Subcutaneous adipose tissue (tissue), 4 donors: Measurements from ENCODE around the gene COL5A2. TPM values are rescaled to one million over a fixed set of nuclear protein-coding genes. Genes with fewer than 3 reads are reported as not detected.

Source experiments
- total RNA-seq, 4 donors: library from RNA; depleted of rRNA; stranded (reverse); fragments of >200 nt; gene quantifications; one replicate each; pipeline ENCODE4 v1.1.0, GENCODE V29; 2016
- TF ChIP-seq, protein P1 (sequence below): fragments of 450-650 bp; IDR thresholded peaks from one replicate; pipeline ENCODE4 v1.5.1; 2016; ENCODE audit warnings: low read depth, mild to moderate bottlenecking, control low read depth, antibody characterized with exemption, moderate library complexity

The COL5A2 gene
- total RNA-seq, 4 donors from 2014 or later: 61.8 to 146 (median 97.2) TPM

DNA sequence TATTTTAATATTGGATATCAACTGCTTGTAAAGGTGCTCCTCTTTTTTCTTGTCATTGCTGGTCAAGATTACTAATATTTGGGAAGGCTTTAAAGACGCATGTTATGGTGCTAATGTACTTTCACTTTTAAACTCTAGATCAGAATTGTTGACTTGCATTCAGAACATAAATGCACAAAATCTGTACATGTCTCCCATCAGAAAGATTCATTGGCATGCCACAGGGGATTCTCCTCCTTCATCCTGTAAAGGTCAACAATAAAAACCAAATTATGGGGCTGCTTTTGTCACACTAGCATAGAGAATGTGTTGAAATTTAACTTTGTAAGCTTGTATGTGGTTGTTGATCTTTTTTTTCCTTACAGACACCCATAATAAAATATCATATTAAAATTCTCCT is 167.2 kb downstream of the COL5A2 start:
- TF ChIP-seq, protein P1, sequence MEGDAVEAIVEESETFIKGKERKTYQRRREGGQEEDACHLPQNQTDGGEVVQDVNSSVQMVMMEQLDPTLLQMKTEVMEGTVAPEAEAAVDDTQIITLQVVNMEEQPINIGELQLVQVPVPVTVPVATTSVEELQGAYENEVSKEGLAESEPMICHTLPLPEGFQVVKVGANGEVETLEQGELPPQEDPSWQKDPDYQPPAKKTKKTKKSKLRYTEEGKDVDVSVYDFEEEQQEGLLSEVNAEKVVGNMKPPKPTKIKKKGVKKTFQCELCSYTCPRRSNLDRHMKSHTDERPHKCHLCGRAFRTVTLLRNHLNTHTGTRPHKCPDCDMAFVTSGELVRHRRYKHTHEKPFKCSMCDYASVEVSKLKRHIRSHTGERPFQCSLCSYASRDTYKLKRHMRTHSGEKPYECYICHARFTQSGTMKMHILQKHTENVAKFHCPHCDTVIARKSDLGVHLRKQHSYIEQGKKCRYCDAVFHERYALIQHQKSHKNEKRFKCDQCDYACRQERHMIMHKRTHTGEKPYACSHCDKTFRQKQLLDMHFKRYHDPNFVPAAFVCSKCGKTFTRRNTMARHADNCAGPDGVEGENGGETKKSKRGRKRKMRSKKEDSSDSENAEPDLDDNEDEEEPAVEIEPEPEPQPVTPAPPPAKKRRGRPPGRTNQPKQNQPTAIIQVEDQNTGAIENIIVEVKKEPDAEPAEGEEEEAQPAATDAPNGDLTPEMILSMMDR: no peak

DNA sequence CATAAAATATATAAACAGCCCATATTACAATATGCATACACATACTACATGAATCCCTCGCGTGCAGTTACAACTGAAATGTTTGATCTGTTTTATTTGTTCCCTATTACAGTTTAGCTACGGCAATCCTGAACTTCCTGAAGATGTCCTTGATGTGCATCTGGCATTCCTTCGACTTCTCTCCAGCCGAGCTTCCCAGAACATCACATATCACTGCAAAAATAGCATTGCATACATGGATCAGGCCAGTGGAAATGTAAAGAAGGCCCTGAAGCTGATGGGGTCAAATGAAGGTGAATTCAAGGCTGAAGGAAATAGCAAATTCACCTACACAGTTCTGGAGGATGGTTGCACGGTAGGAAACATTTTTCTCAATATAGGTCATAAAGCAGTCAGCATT is 169.0 kb downstream of the COL5A2 start:
- TF ChIP-seq, protein P1: no peak

DNA sequence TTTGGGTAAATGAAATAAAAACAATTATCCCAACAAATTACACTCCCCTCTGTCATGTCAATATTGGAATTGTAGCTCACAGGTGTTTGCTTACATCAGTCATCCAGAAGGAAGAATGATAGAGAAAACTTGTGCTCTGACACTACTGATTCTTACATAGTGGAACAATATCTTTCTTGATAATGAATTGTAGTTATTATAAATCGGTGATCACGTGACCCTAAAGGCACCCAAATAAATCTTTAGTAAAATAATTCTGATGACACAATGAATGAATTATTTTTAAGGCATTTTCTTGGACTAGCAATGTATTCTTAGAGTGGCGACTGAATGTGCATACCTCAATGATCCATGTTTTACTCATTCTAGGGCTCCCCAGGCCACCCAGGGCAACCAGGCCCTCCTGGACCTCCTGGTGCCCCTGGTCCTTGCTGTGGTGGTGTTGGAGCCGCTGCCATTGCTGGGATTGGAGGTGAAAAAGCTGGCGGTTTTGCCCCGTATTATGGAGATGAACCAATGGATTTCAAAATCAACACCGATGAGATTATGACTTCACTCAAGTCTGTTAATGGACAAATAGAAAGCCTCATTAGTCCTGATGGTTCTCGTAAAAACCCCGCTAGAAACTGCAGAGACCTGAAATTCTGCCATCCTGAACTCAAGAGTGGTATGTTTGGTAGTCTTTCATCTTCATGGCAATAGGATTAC is 170.9 kb downstream of the COL5A2 start:
- TF ChIP-seq, protein P1: no peak

DNA sequence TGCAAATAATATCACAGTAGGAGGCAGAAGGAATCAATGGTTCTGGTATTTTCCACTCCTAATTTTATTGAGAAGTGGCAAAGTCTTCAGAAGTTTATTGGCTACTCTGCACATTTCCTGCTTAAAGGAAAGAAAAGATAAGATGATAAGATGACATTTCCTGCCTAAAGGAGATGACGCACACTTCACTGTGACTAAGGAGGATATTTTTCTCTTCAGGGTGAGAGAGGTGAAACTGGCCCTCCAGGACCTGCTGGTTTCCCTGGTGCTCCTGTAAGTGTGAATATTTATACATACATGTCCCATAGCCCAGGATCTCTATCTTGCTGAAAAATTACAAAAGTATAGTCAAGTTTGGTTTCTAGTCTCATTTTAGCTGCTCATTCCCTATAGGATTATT is 177.5 kb downstream of the COL5A2 start:
- TF ChIP-seq, protein P1: no peak

DNA sequence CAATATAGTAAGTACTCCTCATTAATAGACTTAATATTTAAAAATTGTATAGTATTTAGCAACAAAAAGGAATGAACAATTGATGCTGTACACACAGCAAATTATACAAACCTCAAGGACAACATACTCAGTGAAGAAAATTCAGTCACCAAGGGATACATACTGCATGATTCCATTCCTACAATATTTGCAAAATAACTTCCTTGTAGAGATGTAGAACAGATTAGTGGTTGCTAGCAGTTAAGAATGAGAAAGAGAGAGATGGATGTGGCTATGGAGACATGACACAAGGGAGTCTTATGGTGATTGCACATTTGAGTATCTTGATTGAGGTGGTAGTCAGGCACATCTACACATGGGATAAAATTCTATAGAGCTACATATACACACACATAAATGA is 179.3 kb downstream of the COL5A2 start:
- TF ChIP-seq, protein P1: no peak

DNA sequence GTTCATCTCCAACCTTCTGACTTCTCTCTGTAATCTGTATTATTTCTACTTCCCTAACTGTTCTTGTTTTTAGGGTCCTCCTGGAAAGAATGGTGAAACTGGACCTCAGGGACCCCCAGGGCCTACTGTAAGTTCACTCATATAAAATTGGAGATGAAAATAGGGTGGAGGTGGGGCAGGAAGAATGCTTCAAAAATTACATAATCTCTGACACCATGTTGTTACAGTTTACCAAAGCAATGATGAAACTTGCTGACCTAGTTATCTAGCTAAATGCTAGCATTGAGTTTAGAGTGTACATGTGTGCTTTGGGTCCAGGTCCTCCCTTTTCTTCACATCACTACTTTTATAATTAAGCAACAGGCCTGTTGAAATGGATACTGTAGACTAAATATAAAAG is 182.3 kb downstream of the COL5A2 start:
- TF ChIP-seq, protein P1: no peak

DNA sequence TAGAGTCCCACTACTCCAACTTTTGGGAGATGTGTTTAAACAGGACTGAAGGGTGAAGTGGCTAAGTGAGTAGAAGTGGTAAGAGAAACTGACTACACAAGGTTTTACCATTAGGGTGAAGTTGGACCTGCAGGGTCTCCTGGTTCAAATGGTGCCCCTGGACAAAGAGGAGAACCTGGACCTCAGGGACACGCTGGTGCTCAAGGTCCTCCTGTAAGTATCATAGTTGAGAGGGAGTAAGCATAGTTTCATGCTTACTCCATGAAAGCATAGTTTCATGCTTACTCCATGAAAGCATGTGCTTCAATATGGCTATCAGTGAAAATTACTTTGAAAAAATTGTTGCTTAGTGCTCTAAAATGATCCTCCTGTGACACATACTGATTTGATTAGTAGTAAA is 186.3 kb downstream of the COL5A2 start:
- TF ChIP-seq, protein P1: no peak
